Activated CD4-positive, alpha-beta T cell treated with anti-CD3 and anti-CD28 coated beads for 1 hour (primary cell): ENCODE measurements around the gene B3GALNT2.
"Not testable (repeated sequence)": the region's sequence is repeated elsewhere in the genome, so short reads cannot be mapped to it uniquely, and the experiment has no call there.

Experiments
- DNase-seq: peaks from one replicate; pipeline ENCODE4 v3.0.0-alpha.2; 2020

The B3GALNT2 gene

GRCh38 chr1:235503403-235504121 lies 690 bp downstream of the B3GALNT2 start:
- DNase-seq: peak; percentile 9

- no peak for DNase-seq
Measured at GRCh38 chr1:235502601-235503402, 1.4 kb downstream of the B3GALNT2 start.

- no peak for DNase-seq
Measured at GRCh38 chr1:235500971-235501540, 3.2 kb downstream of the B3GALNT2 start.

- no peak for DNase-seq
Measured at GRCh38 chr1:235495551-235495950, 8.7 kb downstream of the B3GALNT2 start.

- DNase-seq: no peak
Measured at GRCh38 chr1:235495030-235495429, 9.2 kb downstream of the B3GALNT2 start.

- DNase-seq: no peak
Measured at GRCh38 chr1:235494531-235494930, 9.7 kb downstream of the B3GALNT2 start.

- no peak for DNase-seq
Measured at GRCh38 chr1:235491644-235492043, 12.6 kb downstream of the B3GALNT2 start.

GRCh38 chr1:235486321-235486720 lies 17.9 kb downstream of the B3GALNT2 start:
- no peak for DNase-seq

- DNase-seq: no peak
Measured at GRCh38 chr1:235485558-235485957, 18.7 kb downstream of the B3GALNT2 start.

GRCh38 chr1:235483090-235483489 lies 21.2 kb downstream of the B3GALNT2 start:
- no peak for DNase-seq

- no peak for DNase-seq
Measured at GRCh38 chr1:235473806-235474205, 30.4 kb downstream of the B3GALNT2 start.

GRCh38 chr1:235470741-235471439 lies 33.4 kb downstream of the B3GALNT2 start:
- DNase-seq: no peak

GRCh38 chr1:235469897-235470296 lies 34.4 kb downstream of the B3GALNT2 start:
- DNase-seq: not testable (repeated sequence)

GRCh38 chr1:235468970-235469369 lies 35.3 kb downstream of the B3GALNT2 start:
- DNase-seq: no peak

- no peak for DNase-seq
Measured at GRCh38 chr1:235468004-235468403, 36.2 kb downstream of the B3GALNT2 start.

- DNase-seq: no peak
Measured at GRCh38 chr1:235465066-235465465, 39.2 kb downstream of the B3GALNT2 start.

- DNase-seq: not testable (repeated sequence)
Measured at GRCh38 chr1:235462832-235463231, 41.4 kb downstream of the B3GALNT2 start.

GRCh38 chr1:235461954-235462353 lies 42.3 kb downstream of the B3GALNT2 start:
- DNase-seq: no peak

GRCh38 chr1:235460770-235461169 lies 43.5 kb downstream of the B3GALNT2 start:
- no peak for DNase-seq

GRCh38 chr1:235457856-235458255 lies 46.4 kb downstream of the B3GALNT2 start:
- not testable (repeated sequence) for DNase-seq

GRCh38 chr1:235455823-235456222 lies 48.4 kb downstream of the B3GALNT2 start:
- no peak for DNase-seq

- DNase-seq: no peak
Measured at GRCh38 chr1:235455097-235455496, 49.2 kb downstream of the B3GALNT2 start.

GRCh38 chr1:235454021-235454420 lies 50.2 kb downstream of the B3GALNT2 start:
- DNase-seq: no peak
